ENCODE results near the gene ARHGAP19.

Gene ARHGAP19

GRCh38 chr10:97210543-97210960, 81.9 kb downstream of the ARHGAP19 start:
- peak; percentile 72 for DNase-seq
- in situ Hi-C loops (cut with HindIII; ENCODE audit: low pct_ligation_motif_present, low pct_unique_long_range_greater_than_20kb, low sequenced_read_pairs): no loop called here

- in situ Hi-C loops (cut with HindIII; ENCODE audit: low pct_ligation_motif_present, low pct_unique_long_range_greater_than_20kb, low sequenced_read_pairs): no loop called here
- no peak for DNase-seq
Measured at GRCh38 chr10:97207756-97208346, 84.6 kb downstream of the ARHGAP19 start.

- no peak for DNase-seq
- in situ Hi-C loops (cut with HindIII; ENCODE audit: low pct_ligation_motif_present, low pct_unique_long_range_greater_than_20kb, low sequenced_read_pairs): no loop called here
Measured at GRCh38 chr10:97207131-97207530, 85.3 kb downstream of the ARHGAP19 start.

- in situ Hi-C loops (cut with HindIII; ENCODE audit: low pct_ligation_motif_present, low pct_unique_long_range_greater_than_20kb, low sequenced_read_pairs): no loop called here
- no peak for DNase-seq
Measured at GRCh38 chr10:97204826-97205679, 87.4 kb downstream of the ARHGAP19 start.

- in situ Hi-C loops (cut with HindIII; ENCODE audit: low pct_ligation_motif_present, low pct_unique_long_range_greater_than_20kb, low sequenced_read_pairs): no loop called here
- no peak for DNase-seq
Measured at GRCh38 chr10:97203220-97203619, 89.2 kb downstream of the ARHGAP19 start.

- DNase-seq: peak; percentile 28
- in situ Hi-C loops (cut with HindIII; ENCODE audit: low pct_ligation_motif_present, low pct_unique_long_range_greater_than_20kb, low sequenced_read_pairs): no loop called here
Measured at GRCh38 chr10:97200616-97201015, 91.8 kb downstream of the ARHGAP19 start.

- in situ Hi-C loops (cut with HindIII; ENCODE audit: low pct_ligation_motif_present, low pct_unique_long_range_greater_than_20kb, low sequenced_read_pairs): no loop called here
Measured at GRCh38 chr10:97199152-97199551, 93.3 kb downstream of the ARHGAP19 start.

GRCh38 chr10:97197030-97197500, 95.4 kb downstream of the ARHGAP19 start:
- no peak for DNase-seq
- in situ Hi-C loops (cut with HindIII; ENCODE audit: low pct_ligation_motif_present, low pct_unique_long_range_greater_than_20kb, low sequenced_read_pairs): no loop called here

More at GRCh38 chr10:97199152-97199551, 93.3 kb downstream of the ARHGAP19 start:
- no peak for DNase-seq

- peak; percentile 74 for DNase-seq
- in situ Hi-C loops (cut with HindIII; ENCODE audit: low pct_ligation_motif_present, low pct_unique_long_range_greater_than_20kb, low sequenced_read_pairs): no loop called here
Measured at GRCh38 chr10:97196223-97197029, 96.0 kb downstream of the ARHGAP19 start.

GRCh38 chr10:97195706-97196222, 96.7 kb downstream of the ARHGAP19 start:
- in situ Hi-C loops (cut with HindIII; ENCODE audit: low pct_ligation_motif_present, low pct_unique_long_range_greater_than_20kb, low sequenced_read_pairs): no loop called here

GRCh38 chr10:97192952-97193435, 99.4 kb downstream of the ARHGAP19 start:
- DNase-seq: no peak

More at GRCh38 chr10:97195706-97196222, 96.7 kb downstream of the ARHGAP19 start:
- DNase-seq: no peak

GRCh38 chr10:97190450-97190849, 102.0 kb downstream of the ARHGAP19 start:
- no peak for DNase-seq
- in situ Hi-C loops (cut with HindIII; ENCODE audit: low pct_ligation_motif_present, low pct_unique_long_range_greater_than_20kb, low sequenced_read_pairs): no loop called here

More at GRCh38 chr10:97192952-97193435, 99.4 kb downstream of the ARHGAP19 start:
- in situ Hi-C loops (cut with HindIII; ENCODE audit: low pct_ligation_motif_present, low pct_unique_long_range_greater_than_20kb, low sequenced_read_pairs): no loop called here

GRCh38 chr10:97188261-97188711, 104.2 kb downstream of the ARHGAP19 start:
- DNase-seq: no peak
- in situ Hi-C loops (cut with HindIII; ENCODE audit: low pct_ligation_motif_present, low pct_unique_long_range_greater_than_20kb, low sequenced_read_pairs): no loop called here

GRCh38 chr10:97186911-97187310, 105.5 kb downstream of the ARHGAP19 start:
- in situ Hi-C loops (cut with HindIII; ENCODE audit: low pct_ligation_motif_present, low pct_unique_long_range_greater_than_20kb, low sequenced_read_pairs): no loop called here
- no peak for DNase-seq

- DNase-seq: no peak
- in situ Hi-C loops (cut with HindIII; ENCODE audit: low pct_ligation_motif_present, low pct_unique_long_range_greater_than_20kb, low sequenced_read_pairs): no loop called here
Measured at GRCh38 chr10:97185326-97186058, 106.9 kb downstream of the ARHGAP19 start, which contains the start of gene SLIT1. Gene SLIT1, minus strand, starts transcription at chr10:97185959. Its CDS starts 285 bp downstream, at chr10:97185674.

GRCh38 chr10:97184971-97185325, 107.5 kb downstream of the ARHGAP19 start:
- in situ Hi-C loops (cut with HindIII; ENCODE audit: low pct_ligation_motif_present, low pct_unique_long_range_greater_than_20kb, low sequenced_read_pairs): no loop called here

GRCh38 chr10:97183314-97183713, 109.1 kb downstream of the ARHGAP19 start:
- DNase-seq: no peak
- in situ Hi-C loops (cut with HindIII; ENCODE audit: low pct_ligation_motif_present, low pct_unique_long_range_greater_than_20kb, low sequenced_read_pairs): no loop called here

More at GRCh38 chr10:97184971-97185325, 107.5 kb downstream of the ARHGAP19 start:
- no peak for DNase-seq
